Trophoblast cell (in vitro differentiated cells and primary cell): Measurements from ENCODE around the gene UBE2H.

ENCODE experiments used
- DNase-seq, 2 donors: peaks; one replicate each; pipeline ENCODE4 v3.0.0-alpha.2; 2016
- H2AFZ ChIP-seq: 2 replicates; pipeline ENCODE4 v1.6.1; 2013; ENCODE audit warnings: low read length, moderate library complexity, mild to moderate bottlenecking; ENCODE audit not compliant: insufficient read depth, poor library complexity
- H2AK5ac ChIP-seq: 2 replicates; pipeline ENCODE4 v1.6.1; 2013; ENCODE audit warnings: mild to moderate bottlenecking, low read length
- H2BK120ac ChIP-seq: 2 replicates; pipeline ENCODE4 v1.6.1; 2013; ENCODE audit warnings: low read length, mild to moderate bottlenecking, moderate library complexity; ENCODE audit not compliant: insufficient read depth, poor library complexity
- H2BK12ac ChIP-seq: 2 replicates; pipeline ENCODE4 v1.6.1; 2013; ENCODE audit warnings: mild to moderate bottlenecking, low read length, moderate library complexity
- H2BK5ac ChIP-seq: 2 replicates; pipeline ENCODE4 v1.6.1; 2013; ENCODE audit warnings: low read length, low read depth, moderate library complexity, mild to moderate bottlenecking; ENCODE audit not compliant: poor library complexity
- H3K14ac ChIP-seq: 2 replicates; pipeline ENCODE4 v1.6.1; 2013; ENCODE audit warnings: mild to moderate bottlenecking, low read length
- H3K18ac ChIP-seq: 2 replicates; pipeline ENCODE4 v1.6.1; 2013; ENCODE audit warnings: mild to moderate bottlenecking, low read length
- H3K23ac ChIP-seq: 2 replicates; pipeline ENCODE4 v1.6.1; 2013; ENCODE audit warnings: low read length
- H3K27ac ChIP-seq: 2 replicates; pipeline ENCODE4 v1.5.1; 2013; ENCODE audit warnings: low read depth, mild to moderate bottlenecking, inconsistent platforms, low read length, moderate library complexity
- H3K27me3 ChIP-seq: 2 replicates; pipeline ENCODE4 v1.6.1; 2013; ENCODE audit warnings: inconsistent platforms, mild to moderate bottlenecking, low read length, moderate library complexity; ENCODE audit not compliant: insufficient read depth
- H3K36me3 ChIP-seq, 2 experiments: 1 replicate in 1 of 2; 2 replicates in 1 of 2; pipeline ENCODE4 v1.6.1; 2013; ENCODE audit warnings: low read length in 2 of 2, mild to moderate bottlenecking in 2 of 2, moderate library complexity in 1 of 2; ENCODE audit not compliant: insufficient read depth in 2 of 2, control insufficient read depth in 1 of 2
- H3K4ac ChIP-seq: 2 replicates; pipeline ENCODE4 v1.6.1; 2013; ENCODE audit warnings: low read depth, mild to moderate bottlenecking, low read length, moderate library complexity
- H3K4me1 ChIP-seq, 2 experiments: 1 replicate in 1 of 2; 2 replicates in 1 of 2; pipeline ENCODE4 v1.6.1; 2013; ENCODE audit warnings: low read length in 2 of 2, mild to moderate bottlenecking in 2 of 2, moderate library complexity in 1 of 2; ENCODE audit not compliant: insufficient read depth in 2 of 2, control insufficient read depth in 1 of 2
- H3K4me2 ChIP-seq: 2 replicates; pipeline ENCODE4 v1.6.1; 2013; ENCODE audit warnings: inconsistent platforms, mild to moderate bottlenecking, low read length, moderate library complexity
- H3K4me3 ChIP-seq: 2 replicates; pipeline ENCODE4 v1.5.1; 2013; ENCODE audit warnings: mild to moderate bottlenecking, low read depth, low read length, inconsistent platforms
- H3K79me1 ChIP-seq: one replicate; pipeline ENCODE4 v1.6.1; 2013; ENCODE audit warnings: low read length
- H3K79me2 ChIP-seq: 2 replicates; pipeline ENCODE4 v1.6.1; 2013; ENCODE audit warnings: low read length, mild to moderate bottlenecking; ENCODE audit not compliant: control insufficient read depth, insufficient read depth, poor library complexity
- H3K9ac ChIP-seq: 2 replicates; pipeline ENCODE4 v1.6.1; 2013; ENCODE audit warnings: mild to moderate bottlenecking, low read length
- H3K9me3 ChIP-seq: 2 replicates; pipeline ENCODE4 v1.6.1; 2013; ENCODE audit warnings: low read depth, mild to moderate bottlenecking, control low read depth, inconsistent platforms, low read length; ENCODE audit not compliant: insufficient read depth
- H4K12ac ChIP-seq: 2 replicates; pipeline ENCODE4 v1.6.1; 2013; ENCODE audit warnings: low read depth, mild to moderate bottlenecking, low read length, moderate library complexity
- H4K8ac ChIP-seq: 2 replicates; pipeline ENCODE4 v1.6.1; 2013; ENCODE audit warnings: low read depth, mild to moderate bottlenecking, low read length, moderate library complexity
- H4K91ac ChIP-seq: one replicate; pipeline ENCODE4 v1.6.1; 2013; ENCODE audit warnings: low read depth, mild to moderate bottlenecking, low read length, moderate library complexity
- WGBS: extraction: QIAGEN DNeasy Blood & Tissue Kit; methylation state at CpG from one replicate; pipeline ENCODE4 v1.1.7; 2013; ENCODE audit warnings: missing lambda C conversion rate; ENCODE audit not compliant: insufficient read length, insufficient coverage; ENCODE audit errors: extremely low coverage; 5-methylcytosine and 5-hydroxymethylcytosine counted together

The UBE2H gene

DNA sequence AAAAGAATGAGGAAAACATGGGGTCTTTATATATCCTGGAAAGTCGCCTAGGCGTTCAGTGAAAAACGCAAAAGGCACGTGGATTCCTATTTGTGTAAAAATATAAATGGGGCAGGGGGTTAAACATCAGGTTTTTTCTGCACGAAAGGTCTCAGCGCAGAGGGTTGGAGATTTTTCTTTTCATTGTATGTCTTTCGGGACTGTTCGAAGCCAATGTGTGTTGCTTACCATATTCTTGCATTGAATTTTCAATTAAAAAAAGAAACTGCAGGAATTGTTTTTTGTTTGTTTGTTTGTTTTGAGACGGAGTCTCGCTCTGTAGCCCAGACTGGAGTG, 169.2 kb downstream of the UBE2H start:
- Histone ChIP-seq H2AFZ (no peak overlapping the region), H3K4me2 (no peak overlapping the region), H3K27me3 (peaks cover 77% of the 10 kb centered on the region), H2BK120ac (no peak overlapping the region), H3K36me3 (no peaks in the 10 kb centered on the region), H4K12ac (no peak overlapping the region), H3K79me2 (no peaks in the 10 kb centered on the region), H3K9me3 (peaks cover 17% of the 10 kb centered on the region), H2BK12ac (no peak overlapping the region), H3K79me1 (peaks cover 9% of the 10 kb centered on the region), H3K23ac (no peak overlapping the region), H3K4ac (no peak overlapping the region), H4K91ac (no peak overlapping the region), H3K27ac (no peak overlapping the region), H3K18ac (no peak overlapping the region), H3K4me3 (no peak overlapping the region), H3K4me1 (peaks cover 13 to 20% of the 10 kb centered on the region in 2 experiments), H3K9ac (no peak overlapping the region), H3K14ac (no peak overlapping the region), H4K8ac (no peak overlapping the region), H2BK5ac (no peak overlapping the region), H2AK5ac (no peak overlapping the region)
- DNase-seq, result no peak
- no CpG with 5 or more reads among the region's 10 CpGs for WGBS

DNA sequence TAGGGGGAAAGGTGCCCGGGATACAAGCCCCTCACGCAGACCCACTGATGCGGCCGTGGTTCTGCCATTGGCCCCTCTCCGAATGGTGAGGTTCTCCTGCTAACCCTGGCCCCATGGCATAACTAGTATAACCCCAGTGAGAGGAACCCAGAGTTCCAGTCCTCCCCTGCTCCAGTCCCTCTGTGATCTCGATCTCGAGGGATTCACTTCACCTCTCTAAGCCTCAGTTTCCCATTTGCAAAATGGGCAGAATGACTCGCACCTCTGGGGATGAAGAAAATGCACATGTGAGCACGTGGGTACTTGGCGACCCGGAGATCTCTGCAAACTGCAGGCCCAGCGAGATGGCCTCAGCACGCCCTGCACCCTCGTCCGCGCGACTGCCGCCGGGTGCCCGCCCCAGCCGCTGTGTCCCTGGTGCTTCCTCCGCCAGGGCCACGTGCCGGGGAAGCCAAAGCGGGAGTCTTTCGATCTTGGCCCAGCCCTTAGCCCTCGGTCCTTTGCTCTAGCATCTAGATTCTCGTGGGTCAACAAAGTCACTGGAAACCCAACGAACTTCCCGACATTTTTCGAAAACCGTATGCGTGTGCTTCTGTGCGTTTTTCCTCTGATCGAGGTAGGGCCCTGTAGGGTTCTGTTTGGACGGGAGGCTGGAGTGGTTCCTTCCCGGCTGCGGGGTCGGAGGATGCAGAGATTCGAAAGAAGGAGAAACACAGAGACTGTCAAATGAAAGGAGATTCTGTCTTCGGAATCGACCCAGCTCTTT, 169.8 kb downstream of the UBE2H start:
- WGBS, result no CpG with 5 or more reads among the region's 42 CpGs
- Histone ChIP-seq H2AK5ac (no peak overlapping the region), H3K36me3 (no peaks in the 10 kb centered on the region), H3K79me1 (peaks cover 9% of the 10 kb centered on the region), H4K8ac (no peak overlapping the region), H3K23ac (no peak overlapping the region), H4K91ac (no peak overlapping the region), H2BK12ac (no peak overlapping the region), H2BK120ac (no peak overlapping the region), H4K12ac (no peak overlapping the region), H2BK5ac (no peak overlapping the region), H3K4me2 (no peak overlapping the region), H3K27ac (no peak overlapping the region), H3K4me1 (peaks cover 15 to 22% of the 10 kb centered on the region in 2 experiments), H3K79me2 (no peaks in the 10 kb centered on the region), H2AFZ (no peak overlapping the region), H3K9ac (no peak overlapping the region), H3K14ac (no peak overlapping the region), H3K18ac (no peak overlapping the region), H3K27me3 (peaks cover 82% of the 10 kb centered on the region), H3K9me3 (peaks cover 17% of the 10 kb centered on the region), H3K4ac (no peak overlapping the region), H3K4me3 (no peak overlapping the region)
- DNase-seq, result no peak

DNA sequence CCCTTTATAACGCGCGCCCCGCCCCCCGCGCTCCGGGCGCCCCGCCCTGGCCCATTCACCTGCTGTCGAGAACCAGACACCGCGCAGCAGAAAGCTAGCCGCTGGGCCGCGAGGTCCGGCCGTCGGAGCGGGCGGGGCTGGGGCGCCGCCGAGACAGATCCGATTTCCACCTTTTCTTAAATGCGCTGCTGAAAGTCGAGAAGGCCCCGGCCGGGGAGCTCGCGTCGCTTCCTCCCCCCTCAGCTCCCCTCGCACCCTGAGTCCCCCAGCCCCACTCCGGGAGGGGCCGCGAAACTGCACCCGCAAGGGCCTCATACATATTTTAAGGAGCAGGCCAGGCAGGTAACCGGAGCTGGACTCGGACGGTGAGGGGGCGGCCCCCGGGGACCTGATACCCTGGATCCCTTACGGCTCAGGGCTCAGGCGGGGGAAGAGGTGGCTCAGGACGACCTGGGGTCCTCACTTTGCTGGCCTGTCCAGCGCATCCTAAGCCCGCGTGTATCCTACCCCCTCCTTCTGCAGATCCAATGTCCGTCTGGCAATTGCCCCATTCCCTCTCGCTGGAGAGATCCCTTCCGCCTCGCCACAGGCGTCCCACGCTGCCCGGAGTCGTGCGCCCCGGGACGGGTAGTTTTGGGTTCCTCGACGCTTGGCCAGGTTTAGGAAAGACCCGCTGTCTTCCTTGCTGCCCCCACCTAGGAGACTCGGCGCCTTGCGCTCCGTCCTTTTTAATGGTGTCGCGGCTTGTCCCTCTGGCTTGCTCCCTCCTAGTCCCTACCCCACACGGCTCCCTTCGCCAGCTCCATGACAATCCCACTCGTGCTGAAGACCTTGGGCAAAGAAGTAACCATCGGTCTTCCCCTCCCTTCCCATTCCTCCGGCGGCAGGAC, 170.6 kb downstream of the UBE2H start:
- H3K79me2 ChIP-seq, result no peaks in the 10 kb centered on the region
- H2AK5ac ChIP-seq, result no peak overlapping the region
- peaks cover 9% of the 10 kb centered on the region for H3K79me1 ChIP-seq
- H2BK5ac ChIP-seq, result no peak overlapping the region
- H3K9me3 ChIP-seq, result peaks cover 22% of the 10 kb centered on the region
- H2AFZ ChIP-seq, result no peak overlapping the region
- no peak for DNase-seq
- no peak overlapping the region for H4K91ac ChIP-seq
- H2BK120ac ChIP-seq, result no peak overlapping the region
- no peak overlapping the region for H3K4ac ChIP-seq
- H3K4me1 ChIP-seq, result peaks cover 15 to 22% of the 10 kb centered on the region in 2 experiments
- no peak overlapping the region for H3K27ac ChIP-seq
- no peak overlapping the region for H3K4me3 ChIP-seq
- H4K12ac ChIP-seq, result no peak overlapping the region
- H2BK12ac ChIP-seq, result no peak overlapping the region
- no CpG with 5 or more reads among the region's 73 CpGs for whole genome bisulfite sequencing
- H3K18ac ChIP-seq, result no peak overlapping the region
- peaks cover 85% of the 10 kb centered on the region for H3K27me3 ChIP-seq
- H4K8ac ChIP-seq, result no peak overlapping the region
- H3K23ac ChIP-seq, result no peak overlapping the region
- H3K14ac ChIP-seq, result no peak overlapping the region
- no peaks in the 10 kb centered on the region for H3K36me3 ChIP-seq
- no peak overlapping the region for H3K9ac ChIP-seq
- H3K4me2 ChIP-seq, result peak overlapping the region; percentile 48

DNA sequence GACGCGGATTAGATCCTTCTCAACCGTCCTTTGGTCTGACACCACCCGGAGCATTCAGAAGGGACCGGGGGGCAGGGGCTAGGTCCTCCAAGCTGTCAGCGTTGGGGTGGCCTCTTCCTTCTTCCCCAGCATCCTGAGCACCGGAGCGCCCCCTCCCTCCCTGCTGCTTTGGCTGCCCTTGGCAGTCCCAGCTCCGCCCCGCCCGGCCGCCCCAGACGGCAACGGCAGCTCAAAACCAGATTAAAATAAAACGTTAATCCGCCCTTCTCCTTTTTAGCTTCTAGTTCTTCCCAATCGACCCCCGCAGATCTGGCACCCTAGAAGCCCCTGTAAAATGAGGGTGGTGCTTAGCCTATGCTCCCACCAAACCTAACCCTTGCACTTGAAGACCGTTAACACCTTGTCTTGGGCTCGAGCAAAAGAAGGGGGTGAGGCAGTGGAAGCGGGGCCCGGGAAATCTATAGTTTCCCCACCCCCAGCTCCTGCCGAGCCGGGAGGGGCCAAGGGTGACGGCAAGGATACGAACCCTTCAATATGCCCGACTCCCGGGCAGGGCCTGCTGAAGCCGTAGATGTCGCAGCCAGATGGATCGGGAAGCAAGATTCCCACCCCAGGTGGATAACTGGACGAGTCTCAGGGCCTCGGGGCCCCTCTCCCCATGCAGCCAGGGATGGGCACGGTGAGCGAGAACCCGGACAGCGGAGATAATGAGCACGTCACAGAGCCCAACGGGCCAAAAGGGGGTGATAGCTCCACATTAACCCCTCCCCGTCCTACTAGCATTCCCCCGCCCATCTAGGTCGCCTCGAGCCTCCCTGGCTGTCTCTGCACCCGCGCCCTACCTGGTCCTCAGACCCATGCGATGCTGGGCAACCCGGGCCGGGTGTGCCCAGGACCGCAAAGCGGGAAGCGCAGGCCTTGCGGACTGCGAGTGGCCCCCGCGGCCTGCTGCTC, 171.5 kb downstream of the UBE2H start:
- Histone ChIP-seq H3K4me1 (peaks cover 15 to 22% of the 10 kb centered on the region in 2 experiments), H2AFZ (no peak overlapping the region), H3K27ac (no peak overlapping the region), H3K4me3 (no peak overlapping the region), H3K36me3 (no peaks in the 10 kb centered on the region), H3K27me3 (peaks cover 83% of the 10 kb centered on the region), H3K79me2 (no peaks in the 10 kb centered on the region), H2AK5ac (no peak overlapping the region), H2BK120ac (no peak overlapping the region), H4K91ac (no peak overlapping the region), H3K79me1 (peaks cover 9% of the 10 kb centered on the region), H3K18ac (no peak overlapping the region), H3K9me3 (peaks cover 23% of the 10 kb centered on the region), H3K9ac (no peak overlapping the region), H2BK12ac (no peak overlapping the region), H2BK5ac (no peak overlapping the region), H4K12ac (no peak overlapping the region), H3K14ac (no peak overlapping the region), H3K4ac (no peak overlapping the region), H3K23ac (no peak overlapping the region), H4K8ac (no peak overlapping the region), H3K4me2 (peak overlapping the region; percentile 73)
- no peak for DNase-seq
- no CpG with 5 or more reads among the region's 55 CpGs for WGBS
